Osteocyte (in vitro differentiated cells): ENCODE results near the gene TSPAN18. TPM values are rescaled to one million over a fixed set of nuclear protein-coding genes. Genes with fewer than 3 reads are reported as not detected.

Experiments
- DNase-seq: peaks from one replicate; pipeline ENCODE4 v3.0.0; 2021; ENCODE audit warnings: mixed read lengths; ENCODE audit not compliant: unreplicated experiment; ENCODE audit errors: extremely low spot score
- H3K27ac Mint-ChIP-seq: one replicate; pipeline ENCODE4 v1.8.0; 2021; ENCODE audit warnings: mild to moderate bottlenecking, mixed read lengths; ENCODE audit not compliant: unreplicated experiment
- H3K27me3 Mint-ChIP-seq: one replicate; pipeline ENCODE4 v1.8.0; 2021; ENCODE audit warnings: mixed read lengths; ENCODE audit not compliant: unreplicated experiment
- H3K36me3 Mint-ChIP-seq: one replicate; pipeline ENCODE4 v1.8.0; 2021; ENCODE audit warnings: mixed read lengths; ENCODE audit not compliant: unreplicated experiment
- H3K4me1 Mint-ChIP-seq: one replicate; pipeline ENCODE4 v1.8.0; 2021; ENCODE audit warnings: mixed read lengths; ENCODE audit not compliant: unreplicated experiment
- H3K4me3 Mint-ChIP-seq: one replicate; pipeline ENCODE4 v1.8.0; 2021; ENCODE audit warnings: mild to moderate bottlenecking, moderate library complexity, mixed read lengths; ENCODE audit not compliant: unreplicated experiment
- H3K9me3 Mint-ChIP-seq: one replicate; pipeline ENCODE4 v1.8.0; 2021; ENCODE audit warnings: mixed read lengths; ENCODE audit not compliant: unreplicated experiment
- CTCF ChIP-seq: fragments of 200-600 bp; sonication (generic); IDR thresholded peaks from 2 replicates; pipeline ENCODE4 v1.5.0; 2021; ENCODE audit warnings: antibody characterized with exemption, mild to moderate bottlenecking, moderate library complexity
- total RNA-seq: library from RNA; stranded (reverse); gene quantifications from 2 replicates; pipeline ENCODE4 v1.2.1, GENCODE V29; 2021

Gene TSPAN18
- total RNA-seq, 1 donor from 2014 or later = 13.4 TPM

- H3K36me3 Mint-ChIP-seq = peaks cover 4% of the 10 kb centered on the region
- no peak for TF ChIP-seq CTCF
- DNase-seq = no peak
- no peak overlapping the region for H3K4me3 Mint-ChIP-seq
- H3K27me3 Mint-ChIP-seq = no peaks in the 10 kb centered on the region
- H3K4me1 Mint-ChIP-seq = peaks cover 26% of the 10 kb centered on the region
- peaks cover 21% of the 10 kb centered on the region for H3K9me3 Mint-ChIP-seq
- no peak overlapping the region for H3K27ac Mint-ChIP-seq
Observed at GRCh38 chr11:44840085-44840478, 113.3 kb downstream of the TSPAN18 start.

- Mint-ChIP-seq H3K4me1 (peaks cover 24% of the 10 kb centered on the region), H3K27ac (no peak overlapping the region), H3K27me3 (no peaks in the 10 kb centered on the region), H3K9me3 (peaks cover 21% of the 10 kb centered on the region), H3K36me3 (peaks cover 4% of the 10 kb centered on the region), H3K4me3 (no peak overlapping the region)
- no peak for DNase-seq
- no peak for TF ChIP-seq CTCF
Observed at GRCh38 chr11:44840521-44841251, 113.9 kb downstream of the TSPAN18 start.

- Mint-ChIP-seq H3K9me3 (peaks cover 10% of the 10 kb centered on the region), H3K4me3 (no peak overlapping the region), H3K4me1 (peaks cover 24% of the 10 kb centered on the region), H3K27ac (peak overlapping the region; percentile 83), H3K36me3 (peaks cover 7% of the 10 kb centered on the region), H3K27me3 (no peaks in the 10 kb centered on the region)
- no peak for DNase-seq
- TF ChIP-seq CTCF = no peak
Observed at GRCh38 chr11:44842220-44842619, 115.5 kb downstream of the TSPAN18 start.

GRCh38 chr11:44846852-44847251, 120.1 kb downstream of the TSPAN18 start:
- Mint-ChIP-seq H3K9me3 (peaks cover 13% of the 10 kb centered on the region), H3K27ac (no peak overlapping the region), H3K27me3 (no peaks in the 10 kb centered on the region), H3K4me1 (peaks cover 10% of the 10 kb centered on the region), H3K4me3 (no peak overlapping the region), H3K36me3 (peaks cover 9% of the 10 kb centered on the region)
- TF ChIP-seq CTCF = no peak
- DNase-seq = no peak

- Mint-ChIP-seq H3K27me3 (no peaks in the 10 kb centered on the region), H3K4me3 (no peak overlapping the region), H3K9me3 (peaks cover 13% of the 10 kb centered on the region), H3K36me3 (peaks cover 9% of the 10 kb centered on the region), H3K4me1 (peaks cover 5% of the 10 kb centered on the region), H3K27ac (no peak overlapping the region)
- no peak for DNase-seq
- no peak for TF ChIP-seq CTCF
Observed at GRCh38 chr11:44847316-44847715, 120.6 kb downstream of the TSPAN18 start.
